ENCODE results near the gene OR10G7. TPM values are rescaled to one million over a fixed set of nuclear protein-coding genes. Genes with fewer than 3 reads are reported as not detected.
"Not testable (repeated sequence)": the region's sequence is repeated elsewhere in the genome, so short reads cannot be mapped to it uniquely, and the experiment has no call there.

OR10G7 gene
- total RNA-seq, 2 experiments from 2014 or later: not detected

DNA sequence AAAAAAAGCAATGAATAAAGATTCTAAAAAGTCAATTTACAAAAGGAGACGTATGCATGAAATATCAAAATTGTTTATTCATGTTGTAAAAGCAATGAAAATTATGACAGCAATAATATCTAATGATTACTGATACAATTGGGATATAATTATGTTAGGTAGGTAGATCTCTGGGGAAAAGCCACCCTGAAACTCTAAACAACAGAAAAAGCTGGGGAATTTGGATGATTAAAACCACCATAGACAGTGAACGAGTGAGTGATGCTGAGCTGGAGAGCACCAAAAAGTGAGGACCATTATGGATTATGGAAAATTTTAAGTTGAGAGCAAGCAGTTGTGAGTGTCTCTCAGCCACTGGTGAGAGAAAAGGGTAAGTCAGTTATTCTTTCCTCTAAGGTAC, 14.6 kb downstream of the OR10G7 start, which contains the start of gene OR10G8:
Gene OR10G8, plus strand, starts transcription at position 301 of the 400 bp plus-strand sequence. CDS start 2,825 bp downstream, outside the sequence.
- H3K4me1 Mint-ChIP-seq (ENCODE audit: low read depth): no peaks in the 10 kb centered on the region

GRCh38 chr11:124015837-124016236, 25.3 kb downstream of the OR10G7 start:
- H3K4me3 Mint-ChIP-seq; CTCF ChIA-PET; H3K36me3 Mint-ChIP-seq; H3K27me3 Mint-ChIP-seq; DNase-seq; H3K9me3 Mint-ChIP-seq; H3K27ac Mint-ChIP-seq; POLR2A ChIA-PET; H3K4me1 Mint-ChIP-seq (ENCODE audit: low read depth); intact Hi-C loops (cut with micrococcal nuclease): not testable (repeated sequence)

More for the DNA sequence above, 14.6 kb downstream of the OR10G7 start, which contains the start of gene OR10G8:
- DNase-seq: no peak
- CTCF ChIA-PET: no interaction called here
- H3K27ac Mint-ChIP-seq: no peak within 1 kb of the TSS
- POLR2A ChIA-PET: no interaction called here
- no peaks in the 10 kb centered on the region for H3K27me3 Mint-ChIP-seq
- intact Hi-C loops (cut with micrococcal nuclease): no loop called here
- H3K9me3 Mint-ChIP-seq: no peaks in the 10 kb centered on the region
- H3K4me3 Mint-ChIP-seq: no peak within 1 kb of the TSS
- H3K36me3 Mint-ChIP-seq: no peaks in the 10 kb centered on the region

- no peak within 1 kb of the TSS for H3K27ac Mint-ChIP-seq
- POLR2A ChIA-PET: no interaction called here
- peaks cover 2% of the 10 kb centered on the region for H3K27me3 Mint-ChIP-seq
- H3K4me3 Mint-ChIP-seq: no peak within 1 kb of the TSS
- H3K36me3 Mint-ChIP-seq: no peaks in the 10 kb centered on the region
- no peaks in the 10 kb centered on the region for H3K9me3 Mint-ChIP-seq
- CTCF ChIA-PET: no interaction called here
- no peaks in the 10 kb centered on the region for H3K4me1 Mint-ChIP-seq (ENCODE audit: low read depth)
- no peak for DNase-seq
- intact Hi-C loops (cut with micrococcal nuclease): no loop called here
Measured at GRCh38 chr11:124012697-124013096, 28.4 kb downstream of the OR10G7 start, which contains the start of gene OR10G4. Gene OR10G4, plus strand, starts transcription at chr11:124012997. Its CDS starts 2,578 bp downstream, at chr11:124015575.

DNA sequence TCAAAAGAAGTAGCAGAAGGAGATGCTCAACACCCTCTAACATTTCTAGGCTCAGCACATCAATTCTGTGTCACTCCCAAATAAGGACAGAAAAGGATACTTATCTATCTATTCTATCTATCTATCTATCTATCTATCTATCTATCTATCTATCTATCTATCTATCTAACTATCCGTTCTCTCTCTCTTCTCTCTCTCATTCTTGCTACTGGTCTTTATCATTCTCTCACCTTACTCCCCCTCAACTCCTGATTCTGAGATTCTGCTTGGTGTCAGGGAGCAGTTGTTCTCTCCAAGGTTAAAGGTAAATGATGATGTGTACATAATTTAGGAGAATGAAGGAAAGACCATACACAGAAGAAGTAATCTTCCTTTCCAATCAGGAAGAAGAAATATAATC, 46.0 kb downstream of the OR10G7 start, which contains the start of gene OR10G6:
Gene OR10G6, minus strand, starts transcription at position 43 of the 400 bp plus-strand sequence. Its CDS starts 0 bp downstream, at position 43.
- CTCF ChIA-PET: no interaction called here
- Mint-ChIP-seq H3K27me3 (no peaks in the 10 kb centered on the region), H3K4me3 (no peak within 1 kb of the TSS), H3K36me3 (no peaks in the 10 kb centered on the region), H3K4me1 (ENCODE audit: low read depth) (no peaks in the 10 kb centered on the region), H3K27ac (no peak within 1 kb of the TSS), H3K9me3 (no peaks in the 10 kb centered on the region)
- DNase-seq: no peak
- intact Hi-C loops (cut with micrococcal nuclease): no loop called here
- POLR2A ChIA-PET: no interaction called here

Other genes with a start within 250 kb of the OR10G7 start
- not detected for gene OR6M1, start 235.0 kb downstream of the OR10G7 start, total RNA-seq
- not detected for gene TMEM225, start 155.7 kb downstream of the OR10G7 start, total RNA-seq
- not detected for gene OR8D4, start 139.2 kb downstream of the OR10G7 start, total RNA-seq
- not detected for gene OR4D5, start 101.7 kb downstream of the OR10G7 start, total RNA-seq
- gene OR6T1, start 97.5 kb downstream of the OR10G7 start, total RNA-seq: not detected
- not detected for gene OR10S1, start 63.5 kb downstream of the OR10G7 start, total RNA-seq
- gene OR10G6, start 46.2 kb downstream of the OR10G7 start, total RNA-seq: not detected
- not detected for gene OR10G4, start 28.3 kb downstream of the OR10G7 start, total RNA-seq
- not detected for gene OR10G9, start 18.3 kb downstream of the OR10G7 start, total RNA-seq
- gene OR10G8, start 14.5 kb downstream of the OR10G7 start, total RNA-seq: not detected
- 1 to 10 TPM; 6.9 to 7.5 TPM for gene VWA5A, start 74.1 kb upstream of the OR10G7 start, total RNA-seq
- gene OR10D3, start 142.0 kb upstream of the OR10G7 start, total RNA-seq: not detected
- not detected for gene OR8G1, start 199.8 kb upstream of the OR10G7 start, total RNA-seq
- not detected for gene OR8G5, start 215.1 kb upstream of the OR10G7 start, total RNA-seq

Data from activated CD4-positive, alpha-beta memory T cell treated with anti-CD3 and anti-CD28 coated beads for 36 hours (primary cell).